GM11168 (cell line): Measurements from ENCODE around the gene PHLDA2.
"Not testable (repeated sequence)": the region's sequence is repeated elsewhere in the genome, so short reads cannot be mapped to it uniquely, and the experiment has no call there.

Experiments
- in situ Hi-C: fragments of 300-500 bp; cut with MboI; formaldehyde crosslinking; loops from one replicate; pipeline ENCODE4 v1.12.0; 2022; ENCODE audit warnings: low sequenced_read_pairs; ENCODE audit not compliant: unreplicated experiment

Gene PHLDA2

DNA sequence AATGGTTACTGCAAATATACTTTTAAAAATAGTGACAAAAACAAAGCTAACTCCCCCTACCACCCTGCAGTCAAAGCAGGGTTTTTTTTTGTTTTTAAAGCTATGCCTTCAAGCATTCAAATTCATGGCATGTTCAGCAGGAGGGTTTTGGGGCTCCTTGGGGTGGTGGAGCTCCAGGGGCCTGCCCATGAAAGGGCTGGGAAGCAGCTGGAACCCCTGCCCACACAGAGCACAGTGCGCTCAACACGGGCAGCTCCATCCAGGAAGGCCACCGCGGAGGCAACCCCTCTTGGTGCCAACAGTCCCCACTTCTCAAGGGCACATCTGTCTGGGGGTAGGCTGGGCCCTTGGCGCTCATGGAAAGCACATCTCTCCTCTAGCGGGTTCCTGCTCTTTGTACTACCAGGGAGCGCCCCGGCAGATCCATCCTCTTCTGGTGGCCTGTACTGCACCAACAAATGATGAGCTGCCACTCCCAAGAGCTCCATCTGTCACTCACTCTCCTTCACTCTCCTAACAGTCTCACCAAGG, 16.6 kb upstream of the PHLDA2 start:
- in situ Hi-C loops = no loop called here

DNA sequence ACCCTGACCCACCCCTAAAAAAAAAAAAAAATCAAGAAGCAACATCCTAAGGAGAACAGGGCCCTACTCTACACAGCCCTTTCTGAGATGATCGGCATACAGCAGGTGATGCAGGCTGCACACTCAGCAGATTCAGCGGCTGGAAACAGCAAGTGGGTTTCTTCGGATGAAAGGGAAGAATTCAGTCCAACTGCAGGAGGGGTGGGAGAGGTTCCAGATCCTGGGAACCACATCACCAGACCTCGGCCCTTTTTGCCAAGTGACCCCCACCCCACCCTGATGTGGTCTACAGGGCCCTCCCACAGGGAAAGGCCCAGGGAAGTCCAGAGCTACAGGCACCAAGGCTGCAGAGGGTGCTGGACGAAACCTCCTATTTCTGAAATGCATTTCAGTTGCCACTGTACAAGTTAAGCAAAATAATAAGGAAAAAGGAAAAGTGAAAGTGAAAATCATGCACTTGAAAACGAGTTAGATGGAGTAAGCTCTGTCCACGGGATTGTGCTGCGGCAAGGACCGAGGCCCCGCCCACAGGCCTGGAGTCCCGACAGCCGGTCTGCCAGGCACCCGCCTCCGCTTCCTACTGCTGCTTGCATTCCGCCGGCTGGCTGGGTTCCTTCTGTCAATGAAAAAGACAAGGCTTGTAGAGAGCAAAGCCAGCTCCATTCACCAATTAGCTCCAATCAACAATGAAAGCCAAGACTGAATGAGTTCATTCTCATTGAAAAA, 16.0 kb upstream of the PHLDA2 start:
- in situ Hi-C loops = no loop called here

DNA sequence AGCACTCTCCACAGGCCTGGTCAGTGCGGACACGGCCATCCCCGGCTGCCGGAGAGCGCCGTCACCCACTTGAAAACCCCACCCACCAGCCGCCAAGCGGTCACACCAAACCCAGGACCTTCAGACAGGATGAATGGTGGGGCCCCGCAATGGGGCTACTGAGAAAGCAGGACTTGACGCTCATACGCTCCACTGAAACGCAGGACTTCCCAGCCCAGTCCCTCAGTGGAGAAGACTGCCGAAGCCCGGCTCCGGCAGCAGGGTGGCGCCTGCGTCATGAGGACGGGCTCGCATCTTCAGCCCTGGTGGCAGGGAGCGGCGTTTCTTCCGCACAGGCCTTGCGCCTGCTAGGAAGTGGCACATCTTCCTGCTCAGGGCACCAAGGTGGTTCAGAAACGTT, 15.3 kb upstream of the PHLDA2 start:
- in situ Hi-C loops = no loop called here

DNA sequence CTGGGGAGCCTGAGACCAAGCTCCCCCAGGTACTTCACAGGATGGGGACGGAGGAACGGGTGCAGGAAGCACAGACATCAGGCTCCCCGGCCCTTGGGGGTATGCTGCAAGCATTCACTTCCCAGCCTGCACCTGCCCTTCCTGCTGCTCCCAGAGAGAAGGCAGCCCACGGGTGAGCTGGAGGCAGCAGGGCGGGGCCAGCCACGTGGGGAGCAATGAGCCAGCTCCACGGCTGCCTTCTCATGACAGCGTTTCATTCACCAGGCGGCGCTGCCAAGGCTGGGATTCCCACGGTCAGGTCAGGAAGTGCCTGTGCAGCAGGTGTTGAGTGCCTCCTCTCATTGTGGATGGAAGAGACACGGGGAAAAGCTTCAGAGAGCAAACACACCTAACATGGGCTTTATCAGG, 14.5 kb upstream of the PHLDA2 start:
- in situ Hi-C loops = no loop called here

DNA sequence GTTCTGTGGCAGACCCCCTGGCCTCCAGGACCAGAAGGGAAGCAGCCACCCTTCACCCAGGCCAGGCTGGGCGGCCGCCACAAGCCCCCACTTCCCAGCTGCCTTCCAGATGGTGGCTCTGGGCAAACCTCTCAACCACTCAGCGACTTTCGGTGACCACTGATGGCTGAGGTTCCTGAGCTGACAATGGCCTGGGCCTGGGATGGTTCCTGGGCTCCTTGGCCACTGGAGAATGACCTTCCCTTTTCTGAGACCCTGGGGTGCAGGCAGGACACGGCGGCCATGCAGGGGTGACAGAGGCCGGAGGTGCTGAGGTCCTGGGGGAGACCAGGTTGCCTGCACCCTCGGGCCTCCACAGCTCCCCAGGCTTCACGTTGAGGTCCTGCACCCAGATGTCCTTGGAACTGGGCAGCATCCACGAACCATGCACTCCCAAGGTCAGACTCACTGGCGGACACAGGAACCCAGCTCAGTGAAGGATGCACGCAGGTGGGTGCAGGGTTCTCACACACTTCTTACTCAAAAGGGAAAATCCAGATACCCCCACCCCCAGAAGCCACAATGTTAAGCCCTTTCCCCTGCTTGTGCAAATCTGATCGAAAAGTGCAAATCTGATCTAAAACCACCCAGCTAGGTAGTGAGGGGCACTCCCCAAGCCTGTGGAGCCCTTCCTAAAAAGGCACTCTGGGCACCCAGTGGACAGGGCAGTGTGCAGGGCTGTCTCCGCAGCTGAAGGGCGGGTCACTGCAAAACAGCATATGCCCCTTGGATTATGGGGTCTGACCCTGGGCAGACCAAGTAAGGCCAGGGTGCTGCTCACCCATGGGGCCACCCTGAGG, 13.9 kb upstream of the PHLDA2 start:
- in situ Hi-C loops = no loop called here

- in situ Hi-C loops = no loop called here
These were observed 13.2 kb upstream of the PHLDA2 start for GRCh38 chr11:2942447-2942846.

DNA sequence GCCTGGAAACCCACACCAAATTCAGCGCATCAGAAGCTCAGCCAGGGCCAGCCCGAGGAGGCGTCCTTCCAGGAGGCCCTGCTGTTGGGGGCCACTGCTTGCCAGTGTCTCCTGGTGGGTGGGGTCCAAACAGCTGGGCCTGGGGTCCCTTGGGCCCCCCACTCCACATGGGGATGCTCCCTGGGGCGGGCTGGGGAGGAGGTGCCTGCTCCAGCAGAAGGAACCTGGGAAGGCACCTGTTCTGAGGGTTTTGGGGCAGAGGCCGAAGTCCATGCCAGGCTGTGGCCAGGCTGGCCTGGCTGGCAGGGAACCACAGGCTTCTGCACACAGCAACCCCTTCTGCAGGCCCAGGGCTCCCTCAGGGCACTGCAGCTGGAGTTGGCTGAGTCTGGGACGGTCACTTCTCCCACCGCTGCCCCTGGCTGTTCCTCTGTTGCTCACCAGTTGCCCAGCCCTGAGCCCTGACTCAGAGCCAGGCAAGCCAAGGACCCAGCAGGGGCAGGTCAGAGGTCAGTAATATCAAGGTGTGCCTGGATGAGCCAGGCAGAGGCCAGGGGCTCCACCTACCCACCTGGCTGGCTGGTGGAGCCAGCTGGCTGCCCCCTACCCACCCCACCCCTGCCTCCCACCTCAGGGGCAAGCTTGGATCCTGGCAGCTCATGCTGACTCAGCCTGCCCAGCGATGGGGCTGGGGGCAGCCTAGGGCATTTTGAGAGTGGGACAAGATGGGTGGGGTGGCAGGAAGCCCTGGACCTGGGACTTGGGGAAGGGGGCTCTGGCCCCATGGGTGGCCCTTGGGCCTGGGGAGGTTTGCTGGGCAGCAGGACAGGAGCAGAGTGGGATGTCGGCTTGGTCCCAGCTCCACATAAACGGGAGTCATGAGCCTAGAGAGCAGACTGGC, 12.0 kb upstream of the PHLDA2 start:
- in situ Hi-C loops = no loop called here

DNA sequence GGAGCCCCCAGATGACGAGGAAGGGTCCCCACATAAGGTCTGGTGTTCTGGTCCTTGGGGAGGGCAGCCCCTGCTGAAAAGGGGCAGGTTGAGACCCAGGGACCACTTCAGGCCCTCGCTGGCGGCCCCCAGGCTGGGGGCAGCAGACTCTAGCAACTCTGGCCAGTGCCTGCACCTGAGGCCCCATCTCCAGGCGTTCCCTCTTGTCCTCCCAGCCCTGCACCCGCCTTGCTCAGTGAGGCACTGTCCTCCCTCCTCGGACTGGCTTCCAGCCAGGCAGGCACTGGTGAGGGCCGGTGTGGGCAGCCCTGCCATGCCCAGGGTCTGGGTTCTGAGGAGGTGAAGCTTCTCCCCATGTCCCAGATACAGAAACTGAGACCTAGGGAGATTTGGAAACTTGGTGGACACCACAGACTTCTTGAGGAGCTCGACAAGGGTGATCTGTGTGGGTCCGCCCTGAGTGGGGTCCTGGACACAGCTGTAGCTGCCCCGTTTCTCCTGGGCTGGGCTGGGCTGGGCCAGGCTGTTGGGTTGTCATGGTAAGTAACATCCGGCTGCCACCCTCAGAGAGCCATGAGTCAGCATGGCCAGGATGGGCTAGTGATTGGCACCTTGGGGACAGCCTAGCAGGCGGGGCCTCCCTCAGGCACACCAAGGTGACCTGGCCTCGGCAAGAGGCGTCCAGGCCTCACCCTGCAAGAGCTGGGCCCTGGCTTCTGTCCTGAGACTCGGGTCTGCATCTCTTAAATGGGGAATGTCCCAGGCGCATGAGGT, 11.1 kb upstream of the PHLDA2 start:
- in situ Hi-C loops = no loop called here

DNA sequence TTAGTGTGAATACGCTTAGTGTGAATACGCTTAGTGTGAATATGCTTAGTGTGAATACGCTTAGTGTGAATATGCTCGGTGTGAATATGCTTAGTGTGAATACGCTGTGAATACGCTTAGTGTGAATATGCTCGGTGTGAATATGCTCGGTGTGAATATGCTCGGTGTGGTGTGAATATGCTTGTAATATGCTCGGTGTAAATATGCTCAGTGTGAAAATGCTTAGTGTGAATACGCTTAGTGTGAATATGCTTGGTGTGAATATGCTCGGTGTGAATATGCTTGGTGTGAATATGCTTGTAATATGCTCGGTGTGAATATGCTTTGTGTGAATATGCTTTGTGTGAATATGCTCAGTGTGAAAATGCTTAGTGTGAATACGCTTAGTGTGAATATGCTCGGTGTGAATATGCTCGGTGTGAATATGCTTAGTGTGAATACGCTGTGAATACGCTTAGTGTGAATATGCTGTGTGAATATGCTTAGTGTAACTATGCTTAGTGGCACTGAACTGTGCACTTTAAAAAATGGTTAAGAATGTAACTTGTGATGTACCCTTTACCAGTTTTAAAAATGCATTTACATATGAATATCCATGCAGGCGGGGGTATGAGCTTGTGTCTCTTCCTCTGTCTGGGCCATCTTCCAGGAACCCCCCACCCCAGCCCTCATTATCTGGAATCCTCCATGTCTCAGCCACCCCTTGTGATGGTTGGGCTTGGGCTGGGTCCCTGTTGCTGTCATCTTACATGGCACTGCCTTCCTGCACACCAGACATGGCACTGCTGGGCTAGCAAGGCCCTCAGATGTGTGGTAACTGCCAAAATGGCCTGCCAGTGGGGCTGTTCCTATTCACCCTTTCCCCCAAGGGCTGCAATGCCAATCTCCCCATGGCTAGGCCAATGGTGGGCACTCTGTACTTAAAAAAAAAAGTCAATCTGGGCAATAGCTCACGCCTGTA, 9.5 kb upstream of the PHLDA2 start:
- in situ Hi-C loops = not testable (repeated sequence)

GRCh38 chr11:2937641-2938457, 8.6 kb upstream of the PHLDA2 start:
- in situ Hi-C loops = not testable (repeated sequence)

GRCh38 chr11:2934611-2935239, 5.5 kb upstream of the PHLDA2 start:
- in situ Hi-C loops = no loop called here

DNA sequence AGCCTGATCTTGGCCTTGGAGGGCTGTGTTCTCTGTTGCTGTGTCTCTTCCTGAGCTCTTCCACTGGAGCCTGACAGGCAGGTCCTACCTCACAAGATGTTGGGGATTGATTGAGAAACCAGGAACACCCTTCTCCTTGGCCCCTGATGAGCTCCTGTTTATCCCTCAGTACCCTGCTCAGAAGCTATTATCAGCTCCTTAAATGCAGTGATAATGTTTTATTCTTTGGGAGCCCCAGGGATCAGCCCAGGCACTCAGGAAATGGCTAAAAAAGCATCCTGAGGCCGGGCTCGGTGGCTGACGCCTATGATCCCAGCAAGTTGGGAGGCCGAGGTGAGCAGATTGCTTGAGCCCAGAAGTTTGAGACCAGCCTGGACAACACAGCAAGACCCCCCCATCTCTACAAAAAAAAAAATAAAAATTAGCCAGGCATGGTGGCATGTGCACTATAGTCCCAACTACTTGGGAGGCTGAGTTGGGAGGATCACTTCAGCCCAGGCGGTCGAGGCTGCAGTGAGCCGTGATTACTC, 4.9 kb upstream of the PHLDA2 start:
- in situ Hi-C loops = no loop called here

- in situ Hi-C loops = no loop called here
These were observed 4.3 kb upstream of the PHLDA2 start for GRCh38 chr11:2933375-2934020.

DNA sequence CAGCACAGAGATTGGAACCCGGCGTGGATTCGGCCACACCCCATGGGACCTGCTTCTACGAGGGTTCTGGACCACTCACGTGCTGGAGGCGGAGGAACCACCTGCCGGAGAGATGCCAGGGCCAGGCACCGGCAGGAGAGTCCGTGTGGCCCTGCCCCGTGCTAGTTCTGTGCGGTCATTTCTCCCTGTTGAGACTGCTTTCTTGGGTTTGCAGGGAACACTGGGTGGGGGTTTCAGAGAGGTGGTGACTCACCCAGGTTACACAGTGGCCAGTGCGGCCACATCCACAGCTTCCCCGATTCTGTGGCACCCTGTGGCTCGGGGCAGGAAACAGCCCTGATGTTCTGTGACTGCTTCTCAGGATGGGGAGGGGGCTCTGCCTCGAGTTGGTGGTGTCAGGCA, 3.6 kb upstream of the PHLDA2 start:
- in situ Hi-C loops = no loop called here

GRCh38 chr11:2931771-2932738, 2.8 kb upstream of the PHLDA2 start:
- in situ Hi-C loops = no loop called here

- in situ Hi-C loops = no loop called here
These were observed 2.2 kb upstream of the PHLDA2 start for GRCh38 chr11:2931420-2931746.
